GM18870 (cell line): ENCODE measurements around the gene TRIM47.

Experiments
- ATAC-seq: cut with Tn5 transposase; IDR thresholded peaks from one replicate; pipeline ENCODE4 v1.9.1; 2021; ENCODE audit warnings: moderate library complexity; ENCODE audit not compliant: unreplicated experiment

Gene TRIM47

GRCh38 chr17:75834279-75834920 lies 44.0 kb downstream of the TRIM47 start:
- ATAC-seq, result no peak

GRCh38 chr17:75832652-75833400 lies 45.6 kb downstream of the TRIM47 start:
- no peak for ATAC-seq

GRCh38 chr17:75832164-75832651 lies 46.2 kb downstream of the TRIM47 start:
- ATAC-seq, result no peak

- ATAC-seq, result no peak
Observed at GRCh38 chr17:75831032-75831571, 47.3 kb downstream of the TRIM47 start.

DNA sequence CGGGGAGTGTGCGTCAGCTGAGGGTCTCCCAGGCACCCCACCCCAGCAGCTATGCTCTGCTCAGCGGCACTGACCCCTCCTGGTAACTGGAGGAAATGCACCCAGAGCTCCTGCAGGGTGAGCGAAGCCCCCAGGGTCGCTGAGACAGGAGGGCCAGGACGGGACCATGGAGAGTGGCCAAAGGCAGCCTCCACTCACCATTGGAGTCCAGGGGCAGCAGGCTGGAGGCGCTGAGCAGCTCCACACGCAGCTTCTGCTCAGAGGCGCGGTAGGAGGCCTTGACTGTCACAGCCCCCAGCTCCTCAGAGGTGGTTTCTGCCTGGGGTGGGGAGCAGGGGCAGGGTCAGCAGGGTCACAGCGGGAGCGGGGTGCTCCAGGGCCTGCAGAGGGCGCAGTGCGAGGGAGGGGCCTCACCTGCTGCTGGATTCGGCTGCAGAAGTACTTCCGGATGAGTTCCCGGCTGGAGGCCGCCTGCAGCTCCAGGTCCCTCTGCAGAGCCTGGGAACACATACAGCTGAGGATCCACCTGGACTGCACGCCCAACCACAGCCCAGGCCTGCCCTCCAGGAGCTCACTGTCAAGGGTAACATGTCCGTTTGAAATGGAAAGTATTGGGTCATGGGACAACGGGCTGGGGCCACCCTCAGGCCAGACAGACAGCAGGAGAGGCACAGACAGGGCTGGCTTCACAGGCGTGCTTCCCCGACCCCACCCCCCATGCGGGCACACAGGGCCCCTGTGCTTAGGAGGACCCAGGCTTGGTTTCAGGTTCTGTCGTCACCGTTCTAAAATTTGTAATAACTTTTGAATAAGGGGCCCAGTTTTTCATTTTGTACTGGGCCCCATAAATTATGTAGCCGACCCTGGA lies 48.0 kb downstream of the TRIM47 start:
- no peak for ATAC-seq

- no peak for ATAC-seq
Observed at GRCh38 chr17:75829747-75830146, 48.6 kb downstream of the TRIM47 start.

- no peak for ATAC-seq
Observed at GRCh38 chr17:75828741-75829140, 49.6 kb downstream of the TRIM47 start.

- no peak for ATAC-seq
Observed at GRCh38 chr17:75828076-75828400, 50.3 kb downstream of the TRIM47 start.

DNA sequence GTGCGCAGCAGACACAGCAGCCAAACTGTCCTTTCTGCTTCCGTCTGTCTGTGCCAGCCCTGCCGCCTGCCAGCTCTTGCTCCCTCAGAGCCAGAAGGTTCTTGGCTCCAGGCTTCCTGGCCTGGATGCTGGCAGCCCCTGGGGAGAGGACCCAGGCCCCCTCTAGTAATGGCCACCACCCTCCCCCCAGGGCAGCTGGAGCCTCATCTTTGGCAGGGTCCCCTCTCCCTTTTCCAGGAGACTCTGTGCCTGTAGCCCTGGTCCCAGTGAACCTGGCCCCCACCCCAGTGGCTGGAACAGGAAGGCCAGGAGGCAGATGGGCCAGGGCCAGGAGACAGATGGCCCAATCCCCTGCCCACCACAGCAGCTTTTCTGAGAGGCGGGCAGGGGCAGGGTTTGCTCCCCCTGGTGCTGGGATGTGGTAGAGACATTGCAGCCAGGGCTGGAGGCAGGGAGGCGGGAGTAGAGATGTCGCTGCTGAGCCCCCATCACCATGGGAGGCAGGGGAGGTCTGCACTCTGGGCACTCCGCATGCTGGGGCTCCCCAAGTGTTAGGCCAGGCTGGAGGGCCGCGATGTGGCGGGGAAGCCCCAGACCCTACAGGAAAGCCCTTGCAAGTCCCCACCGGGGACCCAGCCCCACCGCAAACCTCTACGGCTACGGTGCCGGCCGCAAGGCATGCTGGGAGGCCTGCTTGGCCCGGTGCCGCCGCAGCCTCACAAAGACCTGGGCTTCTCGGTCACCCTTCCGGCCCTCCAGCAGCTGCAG lies 50.9 kb downstream of the TRIM47 start:
- ATAC-seq, result no peak

GRCh38 chr17:75826561-75827307 lies 51.6 kb downstream of the TRIM47 start:
- no peak for ATAC-seq

DNA sequence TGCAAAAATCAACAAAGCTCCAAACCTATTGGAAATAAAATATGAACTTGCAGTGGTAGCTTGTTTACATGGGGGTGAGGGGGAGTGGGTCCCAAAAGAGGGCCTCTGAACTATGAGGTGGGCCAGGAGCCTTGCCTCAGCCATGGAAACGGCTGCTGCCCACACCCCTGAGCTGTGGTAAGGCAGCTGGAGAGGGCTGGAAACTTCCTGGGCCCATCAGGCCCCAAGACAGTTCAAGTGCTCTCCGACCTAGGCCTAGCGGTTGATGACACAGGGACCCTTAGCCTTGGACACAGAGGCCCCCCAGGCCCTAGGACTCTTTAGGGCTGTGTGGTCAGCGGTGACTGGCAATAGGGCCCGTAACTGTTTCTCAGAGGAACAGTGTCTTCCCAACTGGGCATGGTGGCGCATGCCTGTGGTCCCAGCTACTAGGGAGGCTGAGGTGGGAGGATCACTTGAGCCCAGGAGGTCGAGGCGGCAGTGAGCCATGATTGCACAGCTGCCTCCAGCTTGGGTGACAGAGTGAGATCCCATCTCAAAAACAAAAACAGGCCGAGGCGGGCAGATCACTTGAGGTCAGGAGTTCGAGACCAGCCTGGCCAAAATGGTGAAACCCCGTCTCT lies 52.5 kb downstream of the TRIM47 start:
- ATAC-seq, result no peak

GRCh38 chr17:75825149-75825552 lies 53.2 kb downstream of the TRIM47 start:
- no peak for ATAC-seq

DNA sequence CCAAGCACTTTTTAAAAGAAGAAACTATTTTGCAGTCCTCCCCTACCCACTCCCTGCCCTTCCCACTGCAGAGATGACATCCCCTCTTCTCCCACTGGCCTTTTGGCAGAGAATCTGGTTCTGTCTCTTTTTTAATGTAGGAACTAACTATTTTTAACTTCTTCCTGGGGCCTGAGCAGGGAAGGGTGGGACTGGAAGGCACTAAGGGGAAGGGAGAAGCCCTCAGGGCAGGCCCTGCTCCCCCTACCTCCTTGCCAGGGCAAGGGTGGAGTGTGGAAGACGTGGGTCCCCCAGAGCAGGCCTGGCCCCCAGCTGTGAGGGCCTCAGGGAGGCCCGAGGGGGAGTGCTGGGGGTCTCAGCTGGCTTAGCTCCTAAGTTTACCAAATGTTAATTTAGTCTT lies 53.7 kb downstream of the TRIM47 start:
- ATAC-seq, result no peak
